WTC11 (cell line): Measurements from ENCODE around the gene ACY1. TPM values are rescaled to one million over a fixed set of nuclear protein-coding genes. Genes with fewer than 3 reads are reported as not detected.

Experiments
- ATAC-seq: fragments of 200-7000 bp; cut with Tn5 transposase; 2 replicates; pipeline ENCODE4 v1.10.0; 2021; ENCODE audit warnings: mild to moderate bottlenecking, moderate library complexity
- CTCF ChIA-PET: fragments of 300-600 bp; sonication (Branson Sonifier 250); formaldehyde crosslinking; loops from one replicate; lab custom pipeline; 2021; ENCODE audit warnings: antibody characterized with exemption; lab: Charles Lee
- POLR2A ChIA-PET: fragments of 350-600 bp; sonication (Branson Sonifier 250); formaldehyde crosslinking; loops from one replicate; lab custom pipeline; 2021; ENCODE audit warnings: antibody characterized with exemption; lab: Charles Lee
- DNase-seq: peaks from one replicate; pipeline ENCODE4 v3.0.0; 2021; ENCODE audit warnings: low spot score
- H3K27ac Mint-ChIP-seq: 2 replicates; pipeline ENCODE4 v1.8.0; 2021; ENCODE audit warnings: mixed read lengths
- H3K27me3 Mint-ChIP-seq: 2 replicates; pipeline ENCODE4 v1.8.0; 2021; ENCODE audit warnings: low read depth, mild to moderate bottlenecking, moderate library complexity, mixed read lengths
- H3K36me3 Mint-ChIP-seq: 2 replicates; pipeline ENCODE4 v1.8.0; 2021; ENCODE audit warnings: mixed read lengths
- H3K4me1 Mint-ChIP-seq: 2 replicates; pipeline ENCODE4 v1.8.0; 2022; ENCODE audit warnings: mixed read lengths
- H3K4me3 Mint-ChIP-seq: 2 replicates; pipeline ENCODE4 v1.8.0; 2021; ENCODE audit warnings: mild to moderate bottlenecking, moderate library complexity, mixed read lengths
- H3K9me3 Mint-ChIP-seq: 2 replicates; pipeline ENCODE4 v1.8.0; 2021; ENCODE audit warnings: mixed read lengths
- ELF4 ChIP-seq: sonication (generic); formaldehyde crosslinking; IDR thresholded peaks from 2 replicates; pipeline ENCODE4 v1.8.1; 2022; ENCODE audit warnings: low read depth, mild to moderate bottlenecking, moderate library complexity, missing genetic modification reagents
- EMX1 ChIP-seq: fragments of 250-450 bp; sonication (Bioruptor Pico); IDR thresholded peaks from 2 replicates; pipeline ENCODE4 v1.8.0; 2021; ENCODE audit warnings: mild to moderate bottlenecking
- ETV6 ChIP-seq: sonication (generic); formaldehyde crosslinking; IDR thresholded peaks from 2 replicates; pipeline ENCODE4 v1.8.1; 2022; ENCODE audit warnings: mild to moderate bottlenecking, missing genetic modification reagents
- GTF2I ChIP-seq: fragments of 250-450 bp; sonication (Bioruptor Pico); conservative IDR thresholded peaks from 2 replicates; pipeline ENCODE4 v1.4.0; 2021; ENCODE audit warnings: mild to moderate bottlenecking
- JAZF1 ChIP-seq: fragments of 250-450 bp; sonication (Bioruptor Pico); IDR thresholded peaks from 2 replicates; pipeline ENCODE4 v1.9.0; 2021; ENCODE audit warnings: moderate library complexity, mild to moderate bottlenecking, inconsistent platforms
- JUN ChIP-seq: sonication (generic); formaldehyde crosslinking; IDR thresholded peaks from 2 replicates; pipeline ENCODE4 v1.8.0; 2023; ENCODE audit warnings: mild to moderate bottlenecking, missing genetic modification reagents
- MYBL2 ChIP-seq: sonication (generic); formaldehyde crosslinking; IDR thresholded peaks from 2 replicates; pipeline ENCODE4 v1.8.1; 2023; ENCODE audit warnings: mild to moderate bottlenecking, moderate library complexity, missing genetic modification reagents
- SMAD3 ChIP-seq: sonication (generic); formaldehyde crosslinking; IDR thresholded peaks from 2 replicates; pipeline ENCODE4 v1.8.0; 2022; ENCODE audit warnings: missing genetic modification reagents, mild to moderate bottlenecking, borderline replicate concordance
- TCF7 ChIP-seq: sonication (generic); formaldehyde crosslinking; IDR thresholded peaks from 2 replicates; pipeline ENCODE4 v1.8.0; 2022; ENCODE audit warnings: mild to moderate bottlenecking, low read depth, missing genetic modification reagents, moderate library complexity
- total RNA-seq: library from RNA; stranded (reverse); gene quantifications from 3 replicates; pipeline ENCODE4 v1.2.3, GENCODE V29; 2021
- TF ChIP-seq, protein P1 (sequence below): sonication (generic); formaldehyde crosslinking; IDR thresholded peaks from 2 replicates; pipeline ENCODE4 v1.8.1; 2023; ENCODE audit warnings: mild to moderate bottlenecking, moderate library complexity, missing genetic modification reagents
- TF ChIP-seq, protein P2 (sequence below): fragments of 250-450 bp; sonication (Bioruptor Pico); IDR thresholded peaks from 2 replicates; pipeline ENCODE4 v1.9.0; 2021; ENCODE audit warnings: mild to moderate bottlenecking
- TF ChIP-seq, protein P3 (sequence below): sonication (generic); formaldehyde crosslinking; IDR thresholded peaks from 2 replicates; pipeline ENCODE4 v1.8.0; 2023; ENCODE audit warnings: missing genetic modification reagents, mild to moderate bottlenecking, borderline replicate concordance
- TF ChIP-seq, protein P4 (sequence below): fragments of 250-450 bp; sonication (Bioruptor Pico); IDR thresholded peaks from 2 replicates; pipeline ENCODE4 v1.9.0; 2021; ENCODE audit warnings: mild to moderate bottlenecking, borderline replicate concordance
- TF ChIP-seq, protein P5 (sequence below): fragments of 250-450 bp; sonication (Bioruptor Pico); conservative IDR thresholded peaks from 2 replicates; pipeline ENCODE4 v1.9.0; 2021; ENCODE audit warnings: mild to moderate bottlenecking
- TF ChIP-seq, protein P6 (sequence below): sonication (generic); formaldehyde crosslinking; conservative IDR thresholded peaks from 2 replicates; pipeline ENCODE4 v1.8.1; 2022; ENCODE audit warnings: mild to moderate bottlenecking, missing genetic modification reagents
- TF ChIP-seq, protein P7 (sequence below): sonication (generic); formaldehyde crosslinking; IDR thresholded peaks from 2 replicates; pipeline ENCODE4 v1.8.0; 2022; ENCODE audit warnings: mild to moderate bottlenecking, missing genetic modification reagents

ACY1 gene
- total RNA-seq, 1 experiment from 2014 or later = 53.8 TPM

DNA sequence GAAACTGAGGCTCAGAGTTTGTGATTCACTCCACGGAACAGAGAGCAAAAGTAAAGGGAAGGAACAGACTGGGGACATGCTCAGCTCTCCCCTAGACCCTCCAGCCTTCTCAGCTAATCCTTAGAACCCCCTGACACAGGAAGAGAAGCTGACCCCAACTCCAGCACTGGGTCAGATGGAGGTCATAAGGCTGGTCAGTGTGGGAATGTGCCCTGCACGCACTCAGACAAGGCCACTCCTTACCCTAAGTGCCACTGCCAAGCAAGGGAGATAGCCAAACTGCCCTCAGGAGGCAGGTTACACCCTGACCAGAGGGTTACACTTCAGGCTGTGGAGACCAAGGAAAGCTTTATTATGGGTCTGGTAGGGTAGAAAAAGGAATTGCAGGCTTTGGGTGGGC is 11.2 kb downstream of the ACY1 start:
- POLR2A ChIA-PET = interaction anchor here (1.9 kb wide), 1 partner anchor 11 kb away, joined by 14 read pairs; the partner anchor contains the start of gene ACY1
- H3K9me3 Mint-ChIP-seq = 0 out of 2 replicates have a peak, but pooled peaks cover 2% of the 10 kb centered on the region
- H3K27ac Mint-ChIP-seq = peak overlapping the region; percentile 100
- ATAC-seq (no peak), DNase-seq (no peak)
- H3K36me3 Mint-ChIP-seq = peaks cover 46% of the 10 kb centered on the region
- CTCF ChIA-PET = interaction anchor here (1.7 kb wide), 1 partner anchor 21 kb away, joined by 15 read pairs; the partner anchor contains the start of gene ABHD14B
- no peaks in the 10 kb centered on the region for H3K27me3 Mint-ChIP-seq
- H3K4me3 Mint-ChIP-seq = peak overlapping the region; percentile 99
- H3K4me1 Mint-ChIP-seq = peaks cover 33% of the 10 kb centered on the region
- TF ChIP-seq, protein P1, sequence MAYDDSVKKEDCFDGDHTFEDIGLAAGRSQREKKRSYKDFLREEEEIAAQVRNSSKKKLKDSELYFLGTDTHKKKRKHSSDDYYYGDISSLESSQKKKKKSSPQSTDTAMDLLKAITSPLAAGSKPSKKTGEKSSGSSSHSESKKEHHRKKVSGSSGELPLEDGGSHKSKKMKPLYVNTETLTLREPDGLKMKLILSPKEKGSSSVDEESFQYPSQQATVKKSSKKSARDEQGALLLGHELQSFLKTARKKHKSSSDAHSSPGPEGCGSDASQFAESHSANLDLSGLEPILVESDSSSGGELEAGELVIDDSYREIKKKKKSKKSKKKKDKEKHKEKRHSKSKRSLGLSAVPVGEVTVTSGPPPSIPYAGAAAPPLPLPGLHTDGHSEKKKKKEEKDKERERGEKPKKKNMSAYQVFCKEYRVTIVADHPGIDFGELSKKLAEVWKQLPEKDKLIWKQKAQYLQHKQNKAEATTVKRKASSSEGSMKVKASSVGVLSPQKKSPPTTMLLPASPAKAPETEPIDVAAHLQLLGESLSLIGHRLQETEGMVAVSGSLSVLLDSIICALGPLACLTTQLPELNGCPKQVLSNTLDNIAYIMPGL (CRISPR knock-in tag) = no peak
- no peak for TF ChIP-seq TCF7 (CRISPR knock-in tag)
- TF ChIP-seq JUN (CRISPR knock-in tag) = no peak
- TF ChIP-seq, protein P2, sequence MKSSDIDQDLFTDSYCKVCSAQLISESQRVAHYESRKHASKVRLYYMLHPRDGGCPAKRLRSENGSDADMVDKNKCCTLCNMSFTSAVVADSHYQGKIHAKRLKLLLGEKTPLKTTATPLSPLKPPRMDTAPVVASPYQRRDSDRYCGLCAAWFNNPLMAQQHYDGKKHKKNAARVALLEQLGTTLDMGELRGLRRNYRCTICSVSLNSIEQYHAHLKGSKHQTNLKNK = no peak
- TF ChIP-seq ELF4 (CRISPR knock-in tag) = no peak
- TF ChIP-seq, protein P3, sequence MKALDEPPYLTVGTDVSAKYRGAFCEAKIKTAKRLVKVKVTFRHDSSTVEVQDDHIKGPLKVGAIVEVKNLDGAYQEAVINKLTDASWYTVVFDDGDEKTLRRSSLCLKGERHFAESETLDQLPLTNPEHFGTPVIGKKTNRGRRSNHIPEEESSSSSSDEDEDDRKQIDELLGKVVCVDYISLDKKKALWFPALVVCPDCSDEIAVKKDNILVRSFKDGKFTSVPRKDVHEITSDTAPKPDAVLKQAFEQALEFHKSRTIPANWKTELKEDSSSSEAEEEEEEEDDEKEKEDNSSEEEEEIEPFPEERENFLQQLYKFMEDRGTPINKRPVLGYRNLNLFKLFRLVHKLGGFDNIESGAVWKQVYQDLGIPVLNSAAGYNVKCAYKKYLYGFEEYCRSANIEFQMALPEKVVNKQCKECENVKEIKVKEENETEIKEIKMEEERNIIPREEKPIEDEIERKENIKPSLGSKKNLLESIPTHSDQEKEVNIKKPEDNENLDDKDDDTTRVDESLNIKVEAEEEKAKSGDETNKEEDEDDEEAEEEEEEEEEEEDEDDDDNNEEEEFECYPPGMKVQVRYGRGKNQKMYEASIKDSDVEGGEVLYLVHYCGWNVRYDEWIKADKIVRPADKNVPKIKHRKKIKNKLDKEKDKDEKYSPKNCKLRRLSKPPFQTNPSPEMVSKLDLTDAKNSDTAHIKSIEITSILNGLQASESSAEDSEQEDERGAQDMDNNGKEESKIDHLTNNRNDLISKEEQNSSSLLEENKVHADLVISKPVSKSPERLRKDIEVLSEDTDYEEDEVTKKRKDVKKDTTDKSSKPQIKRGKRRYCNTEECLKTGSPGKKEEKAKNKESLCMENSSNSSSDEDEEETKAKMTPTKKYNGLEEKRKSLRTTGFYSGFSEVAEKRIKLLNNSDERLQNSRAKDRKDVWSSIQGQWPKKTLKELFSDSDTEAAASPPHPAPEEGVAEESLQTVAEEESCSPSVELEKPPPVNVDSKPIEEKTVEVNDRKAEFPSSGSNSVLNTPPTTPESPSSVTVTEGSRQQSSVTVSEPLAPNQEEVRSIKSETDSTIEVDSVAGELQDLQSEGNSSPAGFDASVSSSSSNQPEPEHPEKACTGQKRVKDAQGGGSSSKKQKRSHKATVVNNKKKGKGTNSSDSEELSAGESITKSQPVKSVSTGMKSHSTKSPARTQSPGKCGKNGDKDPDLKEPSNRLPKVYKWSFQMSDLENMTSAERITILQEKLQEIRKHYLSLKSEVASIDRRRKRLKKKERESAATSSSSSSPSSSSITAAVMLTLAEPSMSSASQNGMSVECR (CRISPR knock-in tag) = no peak
- TF ChIP-seq JAZF1 (CRISPR knock-in tag) = no peak
- no peak for TF ChIP-seq MYBL2
- TF ChIP-seq, protein P4, sequence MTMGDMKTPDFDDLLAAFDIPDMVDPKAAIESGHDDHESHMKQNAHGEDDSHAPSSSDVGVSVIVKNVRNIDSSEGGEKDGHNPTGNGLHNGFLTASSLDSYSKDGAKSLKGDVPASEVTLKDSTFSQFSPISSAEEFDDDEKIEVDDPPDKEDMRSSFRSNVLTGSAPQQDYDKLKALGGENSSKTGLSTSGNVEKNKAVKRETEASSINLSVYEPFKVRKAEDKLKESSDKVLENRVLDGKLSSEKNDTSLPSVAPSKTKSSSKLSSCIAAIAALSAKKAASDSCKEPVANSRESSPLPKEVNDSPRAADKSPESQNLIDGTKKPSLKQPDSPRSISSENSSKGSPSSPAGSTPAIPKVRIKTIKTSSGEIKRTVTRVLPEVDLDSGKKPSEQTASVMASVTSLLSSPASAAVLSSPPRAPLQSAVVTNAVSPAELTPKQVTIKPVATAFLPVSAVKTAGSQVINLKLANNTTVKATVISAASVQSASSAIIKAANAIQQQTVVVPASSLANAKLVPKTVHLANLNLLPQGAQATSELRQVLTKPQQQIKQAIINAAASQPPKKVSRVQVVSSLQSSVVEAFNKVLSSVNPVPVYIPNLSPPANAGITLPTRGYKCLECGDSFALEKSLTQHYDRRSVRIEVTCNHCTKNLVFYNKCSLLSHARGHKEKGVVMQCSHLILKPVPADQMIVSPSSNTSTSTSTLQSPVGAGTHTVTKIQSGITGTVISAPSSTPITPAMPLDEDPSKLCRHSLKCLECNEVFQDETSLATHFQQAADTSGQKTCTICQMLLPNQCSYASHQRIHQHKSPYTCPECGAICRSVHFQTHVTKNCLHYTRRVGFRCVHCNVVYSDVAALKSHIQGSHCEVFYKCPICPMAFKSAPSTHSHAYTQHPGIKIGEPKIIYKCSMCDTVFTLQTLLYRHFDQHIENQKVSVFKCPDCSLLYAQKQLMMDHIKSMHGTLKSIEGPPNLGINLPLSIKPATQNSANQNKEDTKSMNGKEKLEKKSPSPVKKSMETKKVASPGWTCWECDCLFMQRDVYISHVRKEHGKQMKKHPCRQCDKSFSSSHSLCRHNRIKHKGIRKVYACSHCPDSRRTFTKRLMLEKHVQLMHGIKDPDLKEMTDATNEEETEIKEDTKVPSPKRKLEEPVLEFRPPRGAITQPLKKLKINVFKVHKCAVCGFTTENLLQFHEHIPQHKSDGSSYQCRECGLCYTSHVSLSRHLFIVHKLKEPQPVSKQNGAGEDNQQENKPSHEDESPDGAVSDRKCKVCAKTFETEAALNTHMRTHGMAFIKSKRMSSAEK (CRISPR knock-in tag) = no peak
- TF ChIP-seq, protein P5, sequence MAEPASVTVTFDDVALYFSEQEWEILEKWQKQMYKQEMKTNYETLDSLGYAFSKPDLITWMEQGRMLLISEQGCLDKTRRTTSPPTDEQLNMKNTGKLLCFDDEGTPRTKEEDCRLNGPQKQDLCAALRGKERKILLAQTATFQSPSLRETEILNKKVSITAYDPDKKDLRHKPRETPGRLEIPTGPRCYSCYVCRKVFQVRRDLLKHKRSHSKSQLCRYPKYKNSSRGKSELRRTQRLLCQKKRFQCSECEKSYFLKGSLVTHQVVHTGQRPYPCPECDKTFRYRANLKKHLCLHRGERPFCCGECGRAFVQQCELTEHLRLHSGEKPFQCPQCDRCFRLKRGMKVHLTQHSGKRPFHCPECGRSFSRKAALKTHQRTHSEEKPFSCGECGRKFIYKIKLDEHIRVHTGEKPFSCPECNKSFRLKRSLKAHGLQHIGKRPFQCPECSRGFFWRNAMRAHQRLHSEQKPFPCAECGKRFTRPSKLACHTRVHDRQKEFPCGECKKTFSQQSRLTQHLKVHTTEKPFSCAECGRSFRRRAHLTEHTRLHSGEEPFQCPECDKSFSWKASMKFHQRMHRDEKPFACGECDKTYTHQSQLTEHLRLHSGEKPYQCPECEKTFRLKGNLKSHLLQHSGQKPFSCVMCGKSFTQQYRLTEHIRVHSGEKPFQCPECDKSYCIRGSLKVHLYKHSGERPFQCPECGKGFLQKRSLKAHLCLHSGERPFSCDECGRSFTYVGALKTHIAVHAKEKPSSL = no peak
- no peak for TF ChIP-seq EMX1
- TF ChIP-seq SMAD3 = no peak
- no peak for TF ChIP-seq GTF2I (CRISPR knock-in tag)
- TF ChIP-seq, protein P6, sequence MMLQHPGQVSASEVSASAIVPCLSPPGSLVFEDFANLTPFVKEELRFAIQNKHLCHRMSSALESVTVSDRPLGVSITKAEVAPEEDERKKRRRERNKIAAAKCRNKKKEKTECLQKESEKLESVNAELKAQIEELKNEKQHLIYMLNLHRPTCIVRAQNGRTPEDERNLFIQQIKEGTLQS (CRISPR knock-in tag) = no peak
- no peak for TF ChIP-seq ETV6 (CRISPR knock-in tag)
- TF ChIP-seq, protein P7, sequence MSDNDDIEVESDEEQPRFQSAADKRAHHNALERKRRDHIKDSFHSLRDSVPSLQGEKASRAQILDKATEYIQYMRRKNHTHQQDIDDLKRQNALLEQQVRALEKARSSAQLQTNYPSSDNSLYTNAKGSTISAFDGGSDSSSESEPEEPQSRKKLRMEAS (CRISPR knock-in tag) = no peak
